HG03045 (cell line): ENCODE measurements around the gene PCDH1.
"Not testable (repeated sequence)": the region's sequence is repeated elsewhere in the genome, so short reads cannot be mapped to it uniquely, and the experiment has no call there.

Experiments used
- ATAC-seq: cut with Tn5 transposase; IDR thresholded peaks from one replicate; pipeline ENCODE4 v1.9.1; 2021; ENCODE audit warnings: mild to moderate bottlenecking, moderate library complexity; ENCODE audit not compliant: unreplicated experiment

Gene PCDH1

DNA sequence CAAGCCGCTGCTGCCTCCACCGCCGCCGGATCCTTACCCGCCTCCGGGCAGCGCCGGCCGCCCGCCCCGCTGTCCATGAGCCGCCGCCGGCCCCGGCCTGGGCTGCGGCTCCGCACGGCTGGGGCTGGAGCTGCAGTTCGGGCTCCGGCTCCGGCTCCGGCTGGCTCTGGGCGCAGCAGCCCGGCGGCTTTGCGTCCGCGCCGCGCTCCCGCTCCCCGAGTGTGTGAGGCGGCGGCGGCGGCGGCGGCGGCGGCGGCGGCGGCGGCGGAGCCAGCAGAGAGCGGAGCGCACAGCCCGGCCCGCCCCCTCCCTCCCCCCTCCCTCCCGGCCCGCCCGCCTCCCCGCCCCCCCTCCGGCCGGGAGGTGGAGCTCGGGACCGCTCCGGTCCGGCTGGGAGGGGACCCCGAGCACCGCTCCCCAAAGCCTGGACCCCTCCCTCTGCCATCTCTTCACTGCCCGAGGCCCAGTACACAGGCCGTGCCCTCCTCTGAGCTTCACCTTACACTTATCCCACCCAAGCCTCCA, at the start of gene PCDH1:
Gene PCDH1 (minus strand): TSS at position 225 of the 525 bp plus-strand sequence. CDS start 148 bp downstream, at position 77.
- ATAC-seq = no peak

- no peak for ATAC-seq
These were observed 48.2 kb upstream of the PCDH1 start for GRCh38 chr5:141926434-141926833.

DNA sequence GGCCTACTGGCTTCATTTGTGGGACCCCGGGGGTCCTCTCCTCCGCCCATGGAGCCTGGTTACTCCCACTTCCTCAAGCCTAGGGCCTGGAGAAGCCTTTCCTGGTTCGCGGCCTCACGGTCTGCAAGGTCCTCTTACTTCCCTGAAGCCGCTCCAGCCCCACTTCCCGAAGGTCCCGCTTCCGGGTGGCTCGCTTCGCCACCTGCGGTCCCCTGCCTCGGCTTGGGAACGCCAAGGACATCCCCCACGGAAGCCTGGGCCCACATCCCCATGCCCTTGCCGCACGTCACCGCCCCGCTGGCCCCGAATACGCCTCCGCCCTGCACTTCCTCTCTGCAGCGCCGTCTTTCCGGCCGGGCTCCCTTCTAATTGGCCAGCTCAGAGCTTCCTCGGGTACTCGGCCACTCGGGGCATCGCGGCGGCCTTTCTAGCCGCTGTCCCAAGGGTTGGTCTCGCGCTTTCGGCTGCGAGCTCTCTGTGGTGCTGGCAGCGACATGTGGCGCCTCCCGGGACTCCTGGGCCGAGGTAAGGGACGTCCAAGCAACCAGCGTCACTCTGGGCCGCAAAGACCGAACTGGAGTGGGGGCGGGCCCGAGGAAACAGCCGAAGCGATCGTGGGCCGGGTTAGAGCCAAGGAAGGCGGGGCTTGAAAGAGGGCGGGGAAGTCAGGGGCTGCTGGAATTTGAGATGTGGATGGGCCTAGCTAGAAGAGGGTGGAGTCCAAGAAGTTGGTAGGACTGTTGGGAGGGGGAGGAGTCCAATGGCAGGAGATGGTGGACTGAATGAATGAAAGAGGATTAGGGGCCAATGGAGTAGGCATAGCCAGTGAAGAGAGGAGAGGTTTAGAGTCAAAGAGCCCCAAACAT, 45.5 kb upstream of the PCDH1 start, which contains the start of gene DELE1:
Gene DELE1 (plus strand): TSS at position 424 of the 866 bp plus-strand sequence. CDS start 71 bp downstream, at position 495.
- peak; percentile 98 for ATAC-seq

- ATAC-seq = not testable (repeated sequence)
These were observed 44.7 kb upstream of the PCDH1 start for GRCh38 chr5:141922827-141923447.

GRCh38 chr5:141920771-141921170, 42.6 kb upstream of the PCDH1 start:
- no peak for ATAC-seq

DNA sequence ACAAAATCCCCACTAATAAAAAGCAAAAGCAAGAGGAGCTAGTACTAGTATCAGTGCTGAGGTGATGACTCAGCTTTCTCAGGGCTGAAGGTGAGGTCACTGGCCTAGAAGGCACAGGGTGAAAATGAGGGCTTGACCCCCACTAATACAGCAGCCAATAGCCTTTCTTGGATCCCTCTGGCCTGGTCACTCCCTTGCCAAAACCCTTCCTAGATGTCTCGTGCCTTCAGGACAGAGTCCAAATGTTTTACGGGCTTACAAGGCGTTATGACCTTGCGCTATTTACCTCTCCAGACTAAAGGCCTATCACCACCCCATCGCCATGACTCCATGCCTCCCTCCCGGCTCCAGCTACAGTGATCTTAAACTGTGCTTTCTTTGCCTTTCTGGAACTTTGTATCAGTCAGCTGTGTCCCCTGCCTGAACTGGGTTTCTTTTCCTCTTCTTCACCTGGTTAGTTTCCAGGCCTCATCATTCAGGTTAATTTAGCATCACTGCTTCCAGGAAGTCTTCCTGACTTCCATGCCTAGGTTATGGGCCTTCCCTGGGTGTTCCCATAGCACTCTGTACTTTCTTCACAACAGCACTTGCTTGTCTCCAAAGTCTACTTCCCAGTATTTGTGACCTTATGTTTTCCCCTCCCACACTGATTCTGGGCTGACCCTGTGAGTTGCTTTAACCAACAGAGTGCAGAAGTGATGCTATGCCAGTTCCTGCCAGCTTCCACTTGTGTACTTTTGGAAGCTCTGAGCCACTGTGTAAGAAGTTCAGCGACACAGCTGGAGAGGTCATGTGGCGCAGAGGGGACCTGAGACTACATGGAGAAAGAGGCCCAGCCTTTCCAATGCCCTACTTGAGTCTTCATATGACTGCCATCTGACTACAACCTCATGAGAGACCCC, 41.3 kb upstream of the PCDH1 start:
- no peak for ATAC-seq

- ATAC-seq = no peak
These were observed 39.5 kb upstream of the PCDH1 start for GRCh38 chr5:141917760-141918159.

DNA sequence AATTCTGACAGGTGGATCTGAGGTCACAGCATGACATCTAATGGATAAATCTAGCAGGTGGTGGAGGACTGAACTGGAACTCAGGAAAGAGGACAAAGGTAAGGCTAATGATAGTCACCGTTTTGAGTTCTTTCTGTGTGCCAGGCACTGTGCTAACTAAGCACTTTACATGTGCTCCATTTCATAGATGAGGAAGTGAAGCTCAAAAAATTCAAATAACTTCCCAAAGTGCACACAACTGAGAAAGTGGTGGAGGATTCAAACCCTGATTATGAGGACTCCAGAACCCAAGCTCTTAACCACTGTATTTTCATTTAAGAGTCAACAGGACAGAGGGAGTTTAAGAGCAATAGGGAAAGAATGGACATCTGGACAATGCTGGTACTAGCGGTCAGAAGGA, 38.3 kb upstream of the PCDH1 start:
- no peak for ATAC-seq

DNA sequence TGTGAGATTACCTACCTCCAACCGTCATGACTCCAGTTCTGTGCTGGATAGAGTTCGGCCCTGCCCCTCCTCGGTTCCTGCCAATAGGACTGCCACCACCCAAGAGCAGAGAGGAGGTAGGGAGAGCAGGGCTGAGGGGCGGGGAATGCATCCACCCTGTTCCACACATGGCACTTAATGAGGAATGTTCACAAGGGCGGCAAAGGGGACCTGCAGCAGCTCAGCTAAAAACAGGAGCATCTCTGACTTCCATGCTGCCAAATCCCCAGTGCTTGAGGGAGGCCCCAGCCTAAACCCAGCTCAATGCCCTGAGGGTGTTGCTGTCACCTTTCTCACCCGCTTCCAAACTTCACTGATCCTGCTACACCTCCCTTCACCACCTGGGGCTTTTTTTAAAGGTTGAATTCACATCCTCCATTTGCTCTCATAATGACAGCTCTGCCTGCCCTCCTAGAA, 37.7 kb upstream of the PCDH1 start:
- ATAC-seq = no peak

GRCh38 chr5:141914797-141915196, 36.6 kb upstream of the PCDH1 start:
- no peak for ATAC-seq

GRCh38 chr5:141914199-141914743, 36.1 kb upstream of the PCDH1 start:
- ATAC-seq = peak; percentile 74

GRCh38 chr5:141913560-141914198, 35.5 kb upstream of the PCDH1 start:
- no peak for ATAC-seq

DNA sequence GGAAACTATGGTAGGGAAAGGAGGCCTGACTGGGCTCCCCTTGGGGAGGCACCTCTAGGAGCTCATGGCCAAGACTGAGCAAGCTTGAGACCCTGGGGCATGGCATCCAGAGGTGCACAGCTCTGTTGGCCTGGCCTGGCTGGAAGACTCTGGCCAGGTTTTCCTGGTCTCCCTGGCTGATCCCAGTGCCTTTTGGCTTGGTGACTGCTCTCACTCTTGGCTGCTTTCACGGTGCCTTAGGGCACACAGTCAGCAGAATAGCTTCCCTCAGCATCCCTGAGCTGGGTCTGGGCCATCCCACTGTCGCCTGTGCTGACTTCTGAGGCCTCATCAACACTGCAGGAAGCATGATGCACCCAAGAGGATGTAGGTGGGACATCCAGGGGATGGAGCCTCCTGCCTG, 32.1 kb upstream of the PCDH1 start:
- no peak for ATAC-seq

- ATAC-seq = no peak
These were observed 31.0 kb upstream of the PCDH1 start for GRCh38 chr5:141909212-141909611.

DNA sequence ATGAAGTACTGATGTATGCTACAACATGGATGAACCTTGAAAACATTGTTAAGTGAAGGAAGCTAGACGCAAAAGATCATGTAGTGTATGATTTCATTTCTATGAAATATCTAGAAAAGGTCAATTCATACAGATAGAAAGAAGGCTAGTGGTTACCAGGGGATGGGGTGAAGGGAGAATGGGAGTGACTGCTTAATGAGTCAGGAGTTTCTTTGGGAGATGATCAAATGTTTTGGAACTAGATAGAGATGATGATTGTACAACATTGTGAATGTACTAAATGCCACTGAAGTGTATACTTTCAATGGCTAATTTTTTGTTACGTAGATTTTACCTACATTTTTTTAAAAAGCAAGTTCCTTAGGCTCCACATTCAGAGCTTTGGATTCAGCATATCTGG, 30.6 kb upstream of the PCDH1 start:
- ATAC-seq = no peak

- no peak for ATAC-seq
These were observed 28.8 kb upstream of the PCDH1 start for GRCh38 chr5:141906972-141907371.

GRCh38 chr5:141906517-141906916, 28.3 kb upstream of the PCDH1 start:
- ATAC-seq = no peak

- no peak for ATAC-seq
These were observed 26.3 kb upstream of the PCDH1 start for GRCh38 chr5:141904551-141904950.

GRCh38 chr5:141903261-141903660, 25.1 kb upstream of the PCDH1 start:
- no peak for ATAC-seq
